Choroid plexus epithelial cell (primary cell): ENCODE measurements around the gene TLDC2.

Experiments
- DNase-seq: peaks from one replicate; pipeline ENCODE4 v3.0.0-alpha.2; 2010; ENCODE audit warnings: low read depth
- H3K4me3 ChIP-seq: 2 replicates; pipeline ENCODE4 v1.5.1; 2011; ENCODE audit warnings: low read depth, mild to moderate bottlenecking, control low read depth, low read length, moderate library complexity
- CTCF ChIP-seq: conservative IDR thresholded peaks from 2 replicates; pipeline ENCODE4 v1.5.1; 2011; ENCODE audit warnings: low read depth, mild to moderate bottlenecking, control low read depth, inconsistent platforms, low read length, moderate library complexity

TLDC2 gene

DNA sequence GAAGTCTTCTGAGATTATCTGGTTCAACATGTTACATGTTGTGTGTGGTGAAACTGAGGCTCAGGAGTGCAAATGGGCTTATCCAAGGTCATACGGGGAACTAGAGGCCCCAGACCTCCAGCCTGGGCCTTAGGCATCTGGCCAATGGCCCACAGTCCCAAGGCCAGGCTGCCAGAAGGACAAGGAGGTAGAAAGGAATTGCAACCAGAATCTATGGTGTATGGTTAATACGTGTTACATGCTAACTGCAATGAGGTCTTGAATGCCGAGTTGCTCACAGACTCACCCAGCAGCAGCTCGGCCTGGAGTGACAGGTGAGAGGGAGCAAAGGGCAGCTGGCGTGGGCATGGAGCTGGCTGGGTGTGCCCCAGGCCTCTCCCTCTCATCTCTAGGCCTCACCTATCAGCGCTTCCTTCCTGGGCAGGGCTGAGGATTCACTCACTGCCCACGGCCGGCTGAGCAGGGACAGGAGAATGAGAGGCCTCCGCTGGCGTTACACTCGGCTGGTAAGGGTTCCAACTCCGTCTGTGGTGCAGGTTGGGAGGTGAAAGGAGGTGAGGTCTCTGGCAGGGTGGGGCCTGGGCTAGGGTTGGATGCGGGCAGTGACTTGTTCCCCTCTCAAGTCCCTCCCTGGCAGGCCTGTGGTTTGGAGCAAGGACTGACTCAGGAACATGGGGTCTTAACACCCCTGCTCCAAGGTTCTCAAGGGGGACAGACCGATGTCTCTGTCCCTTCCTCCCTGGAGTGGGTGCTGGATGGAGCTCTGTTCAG lies at the start of gene TLDC2:
Gene TLDC2 (plus strand): TSS at position 437 of the 771 bp plus-strand sequence. CDS start 37 bp downstream, at position 474.
- H3K4me3 ChIP-seq, result no peak within 1 kb of the TSS
- TF ChIP-seq CTCF, result no peak
- DNase-seq, result no peak

- no peak overlapping the region for H3K4me3 ChIP-seq
- no peak for DNase-seq
- TF ChIP-seq CTCF, result no peak
Observed at GRCh38 chr20:36826554-36827244, 49.2 kb upstream of the TLDC2 start.

DNA sequence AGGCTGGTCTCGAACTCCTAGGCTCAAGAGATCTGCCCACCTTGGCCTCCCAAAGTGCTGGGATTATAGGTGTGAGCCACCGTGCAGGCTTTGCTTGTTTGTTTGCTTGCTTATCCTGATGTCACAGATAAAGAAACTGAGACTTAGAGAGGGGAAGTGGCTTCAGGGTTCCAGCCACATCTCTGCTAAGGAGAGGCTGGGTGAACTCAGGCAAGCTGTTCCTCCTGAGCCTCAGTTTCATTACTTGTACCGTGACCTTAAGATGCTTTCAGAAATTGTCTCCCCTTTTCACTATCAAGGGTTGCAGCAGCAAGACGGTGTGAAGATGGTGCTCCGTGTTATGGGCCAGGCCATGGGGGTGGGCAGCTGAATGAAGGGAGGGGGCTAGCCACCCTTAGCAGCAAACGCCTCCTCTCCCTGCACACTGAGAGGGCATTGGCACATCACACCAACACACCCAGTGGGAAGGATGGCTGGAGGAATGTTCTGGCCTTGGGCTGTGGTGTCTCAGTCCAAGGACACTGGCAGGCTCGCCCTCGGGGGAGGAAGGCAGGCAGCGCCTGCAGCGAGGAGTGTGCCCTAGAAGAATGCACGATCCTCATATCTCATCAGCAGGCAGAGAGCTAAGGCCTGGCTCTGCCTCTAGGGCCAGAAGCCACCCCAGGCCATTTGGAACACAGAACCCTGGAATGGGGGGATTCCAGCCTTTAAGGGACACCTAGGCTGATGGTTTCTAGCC lies 48.2 kb upstream of the TLDC2 start:
- no peak for TF ChIP-seq CTCF
- H3K4me3 ChIP-seq, result no peak overlapping the region
- DNase-seq, result no peak

GRCh38 chr20:36830791-36831691 lies 44.9 kb upstream of the TLDC2 start:
- TF ChIP-seq CTCF, result peak; percentile 60
- no peak overlapping the region for H3K4me3 ChIP-seq
- peak; percentile 23 for DNase-seq

DNA sequence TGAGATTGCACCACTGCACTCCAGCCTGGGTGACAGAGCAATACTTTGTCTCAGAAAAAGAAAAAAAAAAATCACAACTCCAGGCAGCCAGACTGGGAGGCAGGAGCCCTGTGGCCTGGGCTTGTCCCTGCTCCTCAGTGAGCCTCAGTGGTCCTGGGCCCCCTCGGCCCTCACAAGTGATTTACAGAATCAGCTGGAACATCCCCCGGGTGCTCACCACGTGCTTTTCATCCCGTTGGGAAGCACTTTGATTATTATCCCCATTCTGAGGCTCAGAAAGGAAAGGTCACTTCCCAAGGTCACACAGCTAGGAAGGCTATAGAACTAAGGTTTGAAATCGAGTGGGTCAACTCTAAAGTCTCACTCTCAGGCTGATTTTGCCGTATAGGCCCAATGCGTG lies 43.1 kb upstream of the TLDC2 start:
- no peak for DNase-seq
- no peak for TF ChIP-seq CTCF
- H3K4me3 ChIP-seq, result no peak overlapping the region

DNA sequence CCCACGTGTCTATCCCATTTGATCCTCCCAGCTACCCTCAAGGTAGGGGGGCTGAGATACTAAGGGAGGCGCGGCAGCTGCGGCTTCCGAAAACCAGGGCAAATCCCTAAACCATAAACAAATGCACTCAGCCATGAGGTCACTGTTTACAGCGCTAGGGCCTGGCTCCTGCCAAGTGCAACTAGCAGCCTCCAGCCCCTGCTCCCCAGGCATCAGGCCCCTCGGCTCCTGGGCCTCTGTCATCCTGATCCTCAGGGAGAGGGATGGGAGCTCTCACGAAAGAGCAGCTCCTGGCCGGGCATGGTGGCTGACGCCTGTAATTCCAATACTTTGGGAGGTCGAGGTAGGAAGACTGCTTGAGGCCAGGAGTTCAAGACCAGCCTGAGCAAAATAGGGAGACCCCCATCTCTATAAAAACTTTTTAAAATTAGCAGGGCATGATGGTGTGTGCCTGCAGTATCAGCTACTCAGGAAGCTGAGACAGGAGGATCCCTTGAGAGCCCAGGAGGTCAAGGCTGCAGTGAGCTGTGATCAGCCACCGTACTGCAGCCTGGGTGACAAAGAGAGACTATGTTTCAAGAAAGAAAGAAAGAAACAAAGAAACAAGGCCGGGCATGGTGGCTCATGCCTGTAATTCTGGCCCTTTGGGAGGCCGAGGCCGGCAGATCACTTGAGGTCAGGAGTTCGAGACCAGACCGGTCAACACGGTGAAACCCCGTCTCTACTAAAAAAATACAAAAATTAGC lies 42.5 kb upstream of the TLDC2 start:
- no peak for TF ChIP-seq CTCF
- DNase-seq, result peak; percentile 62
- no peak overlapping the region for H3K4me3 ChIP-seq
